H1 (cell line): ENCODE data around the gene RAB24. TPM values are rescaled to one million over a fixed set of nuclear protein-coding genes. Genes with fewer than 3 reads are reported as not detected.
A peak's percentile ranks its signal among the peaks of the same experiment; 100 is the strongest.

Experiments
- CTCF ChIA-PET: fragments of 300-600 bp; sonication (Branson Sonifier 250); formaldehyde crosslinking; loops from one replicate; lab custom pipeline; 2021; ENCODE audit not compliant: partially characterized antibody; lab: Charles Lee
- POLR2A ChIA-PET: fragments of 300-600 bp; sonication (Branson Sonifier 250); formaldehyde crosslinking; loops from one replicate; lab custom pipeline; 2021; ENCODE audit warnings: inconsistent platforms; ENCODE audit not compliant: partially characterized antibody; lab: Charles Lee
- DNase-seq, 2 experiments: peaks; one replicate each; pipeline versions ENCODE4 v3.0.0 to v3.0.0-alpha.2; 2010 to 2022; ENCODE audit warnings: low spot score in 2 of 2, low read depth in 1 of 2, mixed read lengths in 1 of 2
- FAIRE-seq: peaks from 2 replicates; lab custom pipeline; 2011; peaks lifted over from hg19 to GRCh38; lab: Jason Lieb, UNC
- H2AFZ ChIP-seq: 2 replicates; pipeline ENCODE4 v1.8.1; 2012; ENCODE audit warnings: low read length, inconsistent platforms
- H2AK5ac ChIP-seq: 2 replicates; pipeline ENCODE4 v1.6.1; 2013; ENCODE audit warnings: low read depth, low read length
- H2BK120ac ChIP-seq: replicated peaks from 2 replicates; pipeline ENCODE3; 2013; ENCODE audit warnings: low read depth, low read length, inconsistent platforms
- H2BK12ac ChIP-seq: 2 replicates; pipeline ENCODE4 v1.6.1; 2013; ENCODE audit warnings: low read depth, low read length
- H2BK15ac ChIP-seq: 2 replicates; pipeline ENCODE4 v1.6.1; 2013; ENCODE audit warnings: low read length
- H2BK20ac ChIP-seq: 2 replicates; pipeline ENCODE4 v1.6.1; 2013; ENCODE audit warnings: low read length
- H2BK5ac ChIP-seq: 2 replicates; pipeline ENCODE4 v1.6.1; 2013; ENCODE audit warnings: low read depth, low read length
- H3K14ac ChIP-seq: 2 replicates; pipeline ENCODE4 v1.6.1; 2013; ENCODE audit warnings: inconsistent platforms; ENCODE audit not compliant: insufficient read length
- H3K18ac ChIP-seq: 2 replicates; pipeline ENCODE4 v1.6.1; 2013; ENCODE audit warnings: low read length; ENCODE audit errors: extremely low read depth
- H3K23ac ChIP-seq: 2 replicates; pipeline ENCODE4 v1.6.1; 2013; ENCODE audit warnings: inconsistent platforms; ENCODE audit not compliant: insufficient read length
- H3K23me2 ChIP-seq: 2 replicates; pipeline ENCODE4 v1.6.1; 2013; ENCODE audit warnings: low read depth, low read length
- H3K27ac ChIP-seq: 2 replicates; pipeline ENCODE4 v1.6.1; 2011; ENCODE audit warnings: low read depth, low read length, inconsistent platforms
- H3K27me3 ChIP-seq, 4 experiments: replicated peaks in 1 of 4; 1 replicate in 1 of 4; 2 replicates in 3 of 4; pipeline versions ENCODE4 v1.6.1 to v1.8.1; 2011 to 2013; ENCODE audit warnings: low read length in 3 of 4, mild to moderate bottlenecking in 3 of 4, inconsistent platforms in 2 of 4, mixed read lengths in 2 of 4, moderate library complexity in 1 of 4; ENCODE audit not compliant: control insufficient read depth in 3 of 4, insufficient read depth in 3 of 4; ENCODE audit errors: extremely low read depth in 1 of 4
- H3K36me3 ChIP-seq, 4 experiments: 2 replicates each; pipeline versions ENCODE4 v1.6.1 to v1.8.1; 2011 to 2013; ENCODE audit warnings: mild to moderate bottlenecking in 4 of 4, low read length in 3 of 4, moderate library complexity in 2 of 4, control low read depth in 1 of 4, inconsistent platforms in 1 of 4; ENCODE audit not compliant: insufficient read depth in 4 of 4, control insufficient read depth in 2 of 4
- H3K4ac ChIP-seq: replicated peaks from 2 replicates; pipeline ENCODE3; 2013; ENCODE audit warnings: low read length, low read depth, mixed read lengths, inconsistent platforms; ENCODE audit not compliant: insufficient read length
- H3K4me1 ChIP-seq, 4 experiments: replicated peaks in 1 of 4; 1 replicate in 1 of 4; 2 replicates in 3 of 4; pipeline versions ENCODE4 v1.6.1 to v1.8.1; 2011 to 2013; ENCODE audit warnings: low read length in 3 of 4, inconsistent platforms in 2 of 4, mixed read lengths in 1 of 4; ENCODE audit not compliant: insufficient read depth in 4 of 4, control insufficient read depth in 3 of 4
- H3K4me2 ChIP-seq, 2 experiments: 2 replicates each; pipeline versions ENCODE4 v1.6.1 to v1.8.1; 2011 to 2013; ENCODE audit warnings: low read depth in 2 of 2, low read length in 2 of 2, control low read depth in 1 of 2, inconsistent platforms in 1 of 2, mild to moderate bottlenecking in 1 of 2; ENCODE audit not compliant: insufficient read depth in 1 of 2
- H3K4me3 ChIP-seq, 4 experiments: fragments of 200-600, 300-600 bp in 1 of 4; sonication (generic), shearing (Covaris generic), sonication (Bioruptor Twin) in 1 of 4; 2 replicates each; pipeline versions ENCODE4 v1.5.1 to v1.8.1; 2011 to 2016; ENCODE audit warnings: low read length in 4 of 4, low read depth in 3 of 4, control low read depth in 2 of 4, inconsistent platforms in 2 of 4, mild to moderate bottlenecking in 2 of 4, mixed read lengths in 1 of 4, moderate library complexity in 1 of 4; ENCODE audit not compliant: insufficient read depth in 2 of 4; ENCODE audit errors: extremely low read depth in 1 of 4
- H3K56ac ChIP-seq: replicated peaks from 2 replicates; pipeline ENCODE3; 2013; ENCODE audit warnings: low read depth, mild to moderate bottlenecking, mixed read lengths, low read length, inconsistent platforms; ENCODE audit not compliant: insufficient read length
- H3K79me1 ChIP-seq: 2 replicates; pipeline ENCODE4 v1.6.1; 2013; ENCODE audit warnings: low read depth, low read length, control low read depth
- H3K79me2 ChIP-seq, 2 experiments: 2 replicates each; pipeline versions ENCODE4 v1.6.1 to v1.8.1; 2012 to 2013; ENCODE audit warnings: low read length in 2 of 2, mild to moderate bottlenecking in 2 of 2, inconsistent platforms in 1 of 2; ENCODE audit not compliant: insufficient read depth in 2 of 2, control insufficient read depth in 1 of 2
- H3K9ac ChIP-seq, 4 experiments: replicated peaks in 1 of 4; 1 replicate in 1 of 4; 2 replicates in 3 of 4; pipeline versions ENCODE4 v1.6.1 to v1.8.1; 2011 to 2013; ENCODE audit warnings: low read depth in 3 of 4, low read length in 3 of 4, control low read depth in 2 of 4, mild to moderate bottlenecking in 2 of 4, moderate library complexity in 2 of 4, inconsistent platforms in 1 of 4; ENCODE audit errors: extremely low read depth in 1 of 4
- H3K9me3 ChIP-seq, 2 experiments: 2 replicates each; pipeline versions ENCODE4 v1.6.1 to v1.8.1; 2012 to 2013; ENCODE audit warnings: mild to moderate bottlenecking in 2 of 2, moderate library complexity in 2 of 2, control low read depth in 1 of 2, inconsistent platforms in 1 of 2, low read depth in 1 of 2, low read length in 1 of 2, mixed read lengths in 1 of 2; ENCODE audit not compliant: insufficient read depth in 2 of 2
- H4K20me1 ChIP-seq, 2 experiments: replicated peaks in 1 of 2; 2 replicates each; pipeline versions ENCODE3 to v1.8.1; 2011 to 2013; ENCODE audit warnings: inconsistent platforms in 2 of 2, low read length in 2 of 2, mild to moderate bottlenecking in 1 of 2; ENCODE audit not compliant: insufficient read depth in 2 of 2, control insufficient read depth in 1 of 2
- H4K5ac ChIP-seq: 2 replicates; pipeline ENCODE4 v1.6.1; 2013; ENCODE audit warnings: low read length, low read depth, mixed read lengths, inconsistent platforms; ENCODE audit not compliant: insufficient read length
- H4K8ac ChIP-seq: 2 replicates; pipeline ENCODE4 v1.8.0; 2013; ENCODE audit warnings: mild to moderate bottlenecking, moderate library complexity, low read length, inconsistent platforms; ENCODE audit not compliant: insufficient read depth; ENCODE audit errors: extremely low read depth
- H4K91ac ChIP-seq: replicated peaks from 2 replicates; pipeline ENCODE3; 2013; ENCODE audit warnings: low read length, mixed read lengths, inconsistent platforms; ENCODE audit not compliant: insufficient read length
- CTBP2 ChIP-seq: IDR thresholded peaks from 2 replicates; pipeline ENCODE4 v1.7.0; 2011; ENCODE audit warnings: borderline replicate concordance, mild to moderate bottlenecking, moderate library complexity, mixed read lengths, low read length; ENCODE audit not compliant: insufficient read depth, insufficient read length
- EP300 ChIP-seq, 2 experiments: IDR thresholded peaks; 1 replicate in 1 of 2; 2 replicates in 1 of 2; pipeline ENCODE4 v1.6.1; 2011 to 2012; ENCODE audit warnings: low read depth in 2 of 2, low read length in 2 of 2, mild to moderate bottlenecking in 2 of 2, borderline replicate concordance in 1 of 2, inconsistent platforms in 1 of 2, moderate library complexity in 1 of 2
- PHF8 ChIP-seq: fragments of 200-600 bp; sonication (generic); conservative IDR thresholded peaks from 2 replicates; pipeline ENCODE4 v1.7.1; 2012; ENCODE audit warnings: low read depth, mild to moderate bottlenecking, inconsistent platforms, low read length, moderate library complexity
- POLR2AphosphoS5 ChIP-seq: IDR thresholded peaks from 2 replicates; pipeline ENCODE4 v1.6.1; 2011; ENCODE audit warnings: low read depth, low read length
- RXRA ChIP-seq: IDR thresholded peaks from 2 replicates; pipeline ENCODE4 v1.6.1; 2011; ENCODE audit warnings: low read depth, mild to moderate bottlenecking, low read length, moderate library complexity; ENCODE audit not compliant: insufficient read depth
- SAP30 ChIP-seq: fragments of 300-600 bp; sonication (generic); IDR thresholded peaks from 2 replicates; pipeline ENCODE4 v1.7.1; 2012; ENCODE audit warnings: low read length, moderate library complexity, mild to moderate bottlenecking, inconsistent platforms; ENCODE audit not compliant: insufficient read depth, insufficient replicate concordance
- SIN3A ChIP-seq, 2 experiments: IDR thresholded peaks in 1 of 2; conservative IDR thresholded peaks in 1 of 2; 2 replicates each; pipeline ENCODE4 v1.6.1; 2011 to 2012; ENCODE audit warnings: low read length in 2 of 2, improper control_type of control experiment in 1 of 2, low read depth in 1 of 2, mild to moderate bottlenecking in 1 of 2
- SP1 ChIP-seq: IDR thresholded peaks from 2 replicates; pipeline ENCODE4 v1.6.1; 2011; ENCODE audit warnings: low read depth, low read length
- ZNF274 ChIP-seq: IDR thresholded peaks from 2 replicates; pipeline ENCODE4 v1.7.0; 2012; ENCODE audit warnings: low read length, borderline replicate concordance; ENCODE audit errors: extremely low read depth
- WGBS, 2 experiments: shearing (Covaris generic) in 1 of 2; methylation state at CpG; one replicate each; pipeline versions ENCODE4 v1.1.6 to v1.1.7; 2013 to 2015; ENCODE audit warnings: low lambda C conversion rate in 2 of 2, mixed read lengths in 2 of 2, inconsistent platforms in 1 of 2, low coverage in 1 of 2, missing lambda C conversion rate in 1 of 2; ENCODE audit not compliant: insufficient replicate concordance in 2 of 2, insufficient coverage in 1 of 2, insufficient read length in 1 of 2; ENCODE audit errors: extremely low coverage in 1 of 2, missing lambda C conversion rate in 1 of 2; 5-methylcytosine and 5-hydroxymethylcytosine counted together
- polyA plus RNA-seq, 7 experiments: library from polyadenylated mRNA; depleted of rRNA in 3 of 7; stranded (reverse) in 5 of 7; unstranded in 2 of 7; fragments of >200 nt in 5 of 7; fragments of 200-250 nt in 2 of 7; gene quantifications; 1 replicate in 5 of 7; 2 replicates in 1 of 7; 4 replicates in 1 of 7; pipeline versions ENCODE4 v1.2.1 to v1.2.3, GENCODE V29; 2011 to 2013; ENCODE audit warnings: missing spikeins in 2 of 7, mixed read lengths in 2 of 7
- total RNA-seq: library from RNA; stranded (reverse); fragmentation: NEBNext Ultra II Directional; extraction: Animal tissue kit (Norgen Biotek cat#: 25700); gene quantifications from 2 replicates; pipeline ENCODE4 v1.2.1, GENCODE V29; 2021

Gene RAB24
- total and polyA plus RNA-seq, 2 of the 8 experiments (the other 6 are each of a cell fraction or from before 2014, with no cell fraction given): 18.8 to 33.8 TPM

DNA sequence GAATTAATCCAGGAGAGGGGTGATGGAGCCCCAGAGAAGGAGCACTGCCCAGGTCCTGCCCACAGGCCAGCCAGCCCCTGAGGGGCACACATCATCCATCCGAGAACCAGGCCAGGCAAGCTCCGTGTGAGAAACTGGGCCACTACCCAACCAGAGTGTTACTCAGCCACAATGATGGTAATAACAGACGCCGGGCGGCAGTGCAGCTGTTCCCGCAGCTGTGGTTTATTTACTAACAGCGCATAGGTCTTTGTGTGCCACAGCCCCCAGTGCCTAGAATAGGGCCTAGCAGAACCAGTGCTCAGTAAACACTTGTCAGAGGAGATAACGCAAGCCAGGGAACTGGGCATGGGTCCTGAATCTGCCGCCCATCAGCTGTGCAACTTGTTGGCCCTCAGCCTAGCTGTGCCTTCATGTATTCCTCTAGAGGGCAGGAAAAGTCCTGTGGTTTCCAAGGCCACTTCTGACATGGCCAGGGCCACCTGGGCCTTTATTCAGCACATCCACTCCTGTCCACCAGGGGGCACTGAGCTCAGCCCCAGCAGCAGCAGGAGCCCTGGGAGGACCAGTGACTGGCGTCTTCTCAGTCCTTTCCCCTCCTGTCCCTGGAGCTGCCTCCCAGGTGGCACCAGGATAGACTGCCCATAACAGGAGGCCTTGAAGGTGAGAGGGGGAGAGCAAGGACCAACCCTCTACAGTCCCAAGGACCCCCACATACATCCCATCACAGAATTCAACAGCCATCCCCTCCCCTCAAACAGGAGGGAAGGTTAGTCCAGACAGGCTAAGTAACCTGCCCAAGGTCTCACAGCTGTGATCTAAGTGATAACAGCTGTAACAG is 6.1 kb upstream of the RAB24 start:
- POLR2A ChIA-PET: interaction anchor here (0.6 to 6.0 kb wide), 14 partner anchors 7 to 194 kb away, joined by 3 to 26 read pairs (median 4); partner anchors contain the start of genes PRELID1 and RAB24
- TF ChIP-seq POLR2AphosphoS5: no peak
- no peak for TF ChIP-seq CTBP2
- TF ChIP-seq SP1: no peak
- no peak for TF ChIP-seq ZNF274
- TF ChIP-seq PHF8: no peak
- no peak for TF ChIP-seq RXRA
- TF ChIP-seq SIN3A (conservative IDR thresholded peaks at IDR 0.05 in 1 of 2, IDR thresholded peaks at IDR 0.05 in 1 of 2; ENCODE audit: low read depth in 1 of 2, low read length in 2 of 2): peak; percentile 86; a peak in 3 of 4 replicates
- TF ChIP-seq SAP30: no peak
- TF ChIP-seq EP300 (IDR thresholded peaks at IDR 0.05; ENCODE audit: borderline replicate concordance in 1 of 2, low read depth in 2 of 2, low read length in 2 of 2): no peak

More for the DNA sequence above, 6.1 kb upstream of the RAB24 start:
- peaks cover 4 to 10% of the 10 kb centered on the region in 2 experiments; a peak in 3 of 4 replicates for H3K79me2 ChIP-seq
- peaks cover 3 to 19% (median 13%) of the 10 kb centered on the region in 4 experiments; a peak in 6 of 8 replicates for H3K36me3 ChIP-seq
- no peak overlapping the region for H2AFZ ChIP-seq
- peak; percentile 85 to 90 for DNase-seq
- no peak overlapping the region for H3K4ac ChIP-seq
- H2BK120ac ChIP-seq: no peak overlapping the region
- H3K23me2 ChIP-seq: peaks cover 11% of the 10 kb centered on the region
- no peak overlapping the region for H3K56ac ChIP-seq
- 72% methylated on average over 10 of the region's 10 CpGs; no CpG with 5 or more reads in 1 of the 2 experiments for WGBS, 2 experiments
- H3K4me3 ChIP-seq: no peak overlapping the region
- no peak overlapping the region for H3K9ac ChIP-seq
- H3K14ac ChIP-seq: no peak overlapping the region
- no peak overlapping the region for H3K4me2 ChIP-seq
- H4K5ac ChIP-seq: no peak overlapping the region
- no peak overlapping the region for H3K23ac ChIP-seq
- no peak overlapping the region for H2BK12ac ChIP-seq
- H2BK15ac ChIP-seq: no peak overlapping the region
- CTCF ChIA-PET: interaction anchor here (0.6 to 16.6 kb wide), 55 partner anchors 10 to 495 kb away, joined by 3 to 251 read pairs (median 5); partner anchors contain the start of genes F12, GRK6, LMAN2 and PDLIM7
- peak; percentile 19 for FAIRE-seq
- no peak overlapping the region for H3K27ac ChIP-seq
- H2AK5ac ChIP-seq: no peak overlapping the region
- peaks cover 0 to 21% (median 15%) of the 10 kb centered on the region in 4 experiments; a peak in 6 of 7 replicates for H3K4me1 ChIP-seq
- peaks cover 5 to 11% of the 10 kb centered on the region in 2 experiments for H4K20me1 ChIP-seq
- H3K79me1 ChIP-seq: peaks cover 6% of the 10 kb centered on the region
- no peak overlapping the region for H2BK5ac ChIP-seq
- H4K91ac ChIP-seq: no peak overlapping the region
- no peaks in the 10 kb centered on the region for H3K9me3 ChIP-seq
- H3K27me3 ChIP-seq: no peaks in the 10 kb centered on the region
- no peak overlapping the region for H3K18ac ChIP-seq
- H2BK20ac ChIP-seq: no peak overlapping the region
- H4K8ac ChIP-seq: no peak overlapping the region
